HG02870 (cell line): ENCODE results near the gene PCNX1.
"Not testable (repeated sequence)": the region's sequence is repeated elsewhere in the genome, so short reads cannot be mapped to it uniquely, and the experiment has no call there.

Experiments
- ATAC-seq: cut with Tn5 transposase; IDR thresholded peaks from one replicate; pipeline ENCODE4 v1.9.1; 2021; ENCODE audit warnings: mild to moderate bottlenecking, moderate library complexity; ENCODE audit not compliant: unreplicated experiment

PCNX1 gene

DNA sequence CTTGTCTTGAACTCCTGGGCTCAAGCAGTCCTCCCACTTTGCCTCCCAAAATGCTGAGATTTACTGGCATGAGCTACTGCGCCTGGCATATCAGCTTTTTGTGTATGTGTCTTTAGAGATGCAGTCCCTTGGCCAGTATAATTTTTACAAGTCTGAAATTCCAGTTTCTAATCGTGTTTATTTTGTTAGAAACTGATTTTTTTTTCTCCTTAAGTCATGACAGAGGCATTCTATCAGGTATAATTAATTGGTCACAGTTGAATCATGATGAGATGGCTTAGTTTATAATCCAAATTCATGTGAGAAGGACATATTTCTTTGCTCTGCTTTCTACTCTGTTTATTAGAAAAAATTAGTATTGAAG is 98.9 kb downstream of the PCNX1 start:
- ATAC-seq = no peak

GRCh38 chr14:71011479-71011878 is 104.2 kb downstream of the PCNX1 start:
- no peak for ATAC-seq

DNA sequence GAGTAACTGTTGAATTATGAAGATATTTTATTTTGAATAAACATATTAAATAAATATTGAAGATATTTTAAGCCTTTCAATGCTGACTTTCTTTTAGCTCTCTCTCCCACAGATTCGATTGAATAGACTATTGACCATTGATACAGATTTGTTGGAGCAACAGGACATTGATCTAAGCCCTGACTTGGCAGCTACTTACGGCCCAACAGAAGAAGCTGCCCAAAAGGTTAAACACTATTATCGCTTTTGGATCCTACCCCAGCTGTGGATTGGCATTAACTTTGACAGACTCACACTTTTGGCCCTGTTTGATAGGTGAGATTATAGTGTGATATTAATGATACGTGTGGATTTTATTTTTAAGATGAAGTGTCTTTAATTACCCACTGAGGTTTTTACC is 105.6 kb downstream of the PCNX1 start:
- ATAC-seq = no peak

- no peak for ATAC-seq
These were observed 106.4 kb downstream of the PCNX1 start for GRCh38 chr14:71013551-71014192.

DNA sequence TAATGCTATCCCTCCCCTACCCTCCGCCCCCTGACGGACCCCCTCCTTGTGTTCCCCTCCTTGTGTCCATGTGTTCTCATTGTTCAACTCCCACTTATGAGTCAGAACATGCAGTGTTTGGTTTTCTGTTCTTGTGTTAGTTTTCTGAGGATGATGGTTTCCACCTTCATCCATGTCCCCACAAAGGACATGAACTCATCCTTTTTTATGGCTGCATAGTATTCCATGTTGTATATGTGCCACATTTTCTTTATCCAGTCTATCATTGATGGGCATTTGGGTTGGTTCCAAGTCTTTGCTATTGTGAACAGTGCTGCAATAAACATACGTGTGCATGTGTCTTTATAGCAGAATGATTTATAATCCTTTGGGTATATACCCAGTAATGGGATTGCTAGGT is 112.7 kb downstream of the PCNX1 start:
- ATAC-seq = not testable (repeated sequence)

DNA sequence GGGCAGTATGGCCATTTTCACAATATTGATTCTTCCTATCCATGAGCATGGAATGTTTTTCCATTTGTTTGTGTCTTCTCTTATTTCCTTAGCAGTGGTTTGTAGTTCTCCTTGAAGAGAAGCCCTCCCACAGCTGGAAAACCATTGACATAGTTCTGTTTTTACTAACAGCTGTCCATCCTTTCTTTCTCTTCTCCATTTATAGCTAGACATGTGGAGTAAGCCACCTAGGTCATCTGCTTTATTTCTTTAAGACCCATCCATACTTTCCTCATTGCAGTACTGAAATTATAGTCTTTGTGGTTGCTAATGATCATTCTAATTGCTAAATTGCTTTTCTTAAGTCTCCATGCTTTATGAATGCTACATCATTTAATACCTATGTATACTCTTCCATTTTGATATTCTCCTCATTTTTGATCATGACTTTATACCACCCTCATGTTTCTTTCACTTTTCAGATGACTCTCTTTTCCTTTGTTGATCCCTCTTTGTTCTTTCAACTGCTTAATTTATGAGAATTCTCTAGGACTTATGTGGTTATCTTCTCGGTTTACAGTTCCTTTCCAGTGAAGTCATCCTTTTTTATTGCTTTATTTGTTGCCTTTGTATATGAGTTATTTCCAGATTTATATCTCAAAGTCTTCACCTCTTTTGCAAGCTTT is 114.2 kb downstream of the PCNX1 start:
- no peak for ATAC-seq

GRCh38 chr14:71022012-71022869 is 115.0 kb downstream of the PCNX1 start:
- no peak for ATAC-seq

DNA sequence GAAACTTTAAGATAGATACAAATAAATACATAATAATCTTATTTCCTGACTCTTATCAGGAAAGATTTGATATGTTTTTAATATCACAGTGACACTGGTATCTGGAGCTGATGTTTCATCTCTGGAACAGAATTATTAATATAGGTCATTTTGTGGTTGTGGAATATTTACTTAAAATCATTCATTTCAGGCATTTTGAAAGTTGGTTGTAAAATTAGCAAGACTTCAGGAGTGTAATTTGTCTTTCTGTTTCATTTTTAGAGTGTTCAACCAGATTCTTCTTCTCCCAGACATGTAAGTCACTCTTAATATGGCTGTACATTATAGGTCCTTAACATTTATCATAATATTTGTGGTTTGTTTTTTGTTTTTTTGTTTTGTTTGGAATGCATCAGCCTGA is 115.7 kb downstream of the PCNX1 start:
- no peak for ATAC-seq

DNA sequence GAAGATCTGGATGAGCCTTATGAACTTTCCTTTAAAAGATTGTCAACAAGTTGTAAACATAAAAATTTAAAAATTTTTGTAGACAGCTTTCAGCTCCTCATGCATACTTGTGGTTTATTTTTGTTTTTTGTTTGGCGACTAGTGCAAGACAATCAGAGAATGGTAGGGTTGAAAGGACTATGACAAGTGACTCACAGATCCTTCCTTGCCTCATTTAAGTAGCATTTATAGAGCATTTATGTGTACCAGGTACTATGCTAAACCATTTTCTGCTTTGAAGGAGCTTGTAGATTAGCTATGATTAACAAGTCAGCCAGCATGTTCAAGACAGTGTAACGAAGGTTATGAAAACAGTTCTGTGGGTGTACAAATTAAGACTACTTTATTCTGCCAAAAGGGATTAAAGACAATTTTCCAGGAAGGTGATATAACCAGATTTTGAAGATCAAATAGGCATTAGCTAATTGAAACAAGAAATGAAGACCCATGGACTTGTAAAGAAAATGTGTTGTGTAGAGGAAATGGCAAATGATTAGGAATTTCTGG is 122.0 kb downstream of the PCNX1 start:
- ATAC-seq = no peak

GRCh38 chr14:71031000-71031399 is 123.7 kb downstream of the PCNX1 start:
- ATAC-seq = no peak

DNA sequence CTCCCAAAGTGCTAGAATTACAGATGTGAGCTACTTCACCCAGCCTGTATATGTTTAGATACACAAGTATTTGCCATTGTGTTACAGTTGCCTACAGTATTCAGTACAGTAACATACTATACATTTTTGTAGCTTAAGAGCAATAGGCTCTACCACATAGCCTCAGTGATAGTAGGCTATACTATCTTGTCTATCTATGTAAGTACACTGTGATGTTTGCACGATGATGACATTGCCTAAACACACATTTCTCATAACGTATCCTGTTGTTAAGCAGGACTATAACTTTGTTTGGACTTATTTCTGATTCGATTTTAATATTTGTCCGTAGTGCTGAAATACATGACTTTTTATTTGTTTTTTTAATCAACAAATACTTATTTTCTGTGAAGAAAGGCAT is 129.2 kb downstream of the PCNX1 start:
- no peak for ATAC-seq

DNA sequence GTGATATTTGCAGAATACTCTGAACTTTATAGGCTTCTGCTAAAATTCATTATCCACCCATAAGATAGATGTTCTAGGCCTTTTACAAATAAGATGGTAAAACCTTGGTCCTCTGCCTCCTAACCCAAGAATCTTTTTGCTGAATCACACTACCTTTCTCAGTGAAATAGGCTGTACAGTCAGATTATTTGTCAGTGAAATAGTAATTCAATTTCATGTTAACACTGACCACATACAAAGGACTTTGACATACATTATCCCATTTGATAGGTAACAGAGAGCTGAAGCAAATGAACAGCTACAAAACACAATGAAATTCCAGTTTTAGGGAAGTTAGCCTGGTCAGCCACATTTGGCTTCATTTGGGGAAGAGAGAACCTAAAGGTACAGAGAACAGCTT is 141.1 kb downstream of the PCNX1 start:
- no peak for ATAC-seq

GRCh38 chr14:71049435-71050133 is 142.3 kb downstream of the PCNX1 start:
- no peak for ATAC-seq

DNA sequence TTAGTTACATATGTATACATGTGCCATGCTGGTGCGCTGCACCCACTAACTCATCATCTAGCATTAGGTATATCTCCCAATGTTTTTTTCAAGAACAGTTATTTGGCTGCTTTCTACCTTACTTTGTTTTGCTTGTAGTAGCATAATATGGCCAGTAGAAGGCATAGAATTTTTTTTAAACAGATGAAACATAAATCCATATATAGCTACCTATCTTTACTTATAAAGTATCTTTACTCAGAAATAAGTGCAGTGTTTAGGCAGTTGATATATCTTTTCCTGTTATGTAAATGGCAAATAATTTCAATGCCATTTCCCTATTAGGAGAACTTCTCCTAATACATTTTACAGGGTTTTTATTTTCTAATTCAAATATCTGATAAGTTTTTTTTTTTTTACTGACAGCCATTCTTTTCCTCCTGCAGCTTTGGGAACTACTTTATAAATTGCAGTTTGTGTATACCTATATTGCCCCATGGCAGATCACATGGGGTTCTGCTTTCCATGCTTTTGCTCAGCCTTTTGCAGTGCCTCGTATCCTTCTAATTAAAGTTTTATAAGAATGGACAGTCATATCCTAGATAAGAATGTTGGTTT is 143.1 kb downstream of the PCNX1 start:
- ATAC-seq = no peak

- ATAC-seq = no peak
These were observed 147.4 kb downstream of the PCNX1 start for GRCh38 chr14:71054706-71055105.

- ATAC-seq = no peak
These were observed 148.9 kb downstream of the PCNX1 start for GRCh38 chr14:71056168-71056567.

DNA sequence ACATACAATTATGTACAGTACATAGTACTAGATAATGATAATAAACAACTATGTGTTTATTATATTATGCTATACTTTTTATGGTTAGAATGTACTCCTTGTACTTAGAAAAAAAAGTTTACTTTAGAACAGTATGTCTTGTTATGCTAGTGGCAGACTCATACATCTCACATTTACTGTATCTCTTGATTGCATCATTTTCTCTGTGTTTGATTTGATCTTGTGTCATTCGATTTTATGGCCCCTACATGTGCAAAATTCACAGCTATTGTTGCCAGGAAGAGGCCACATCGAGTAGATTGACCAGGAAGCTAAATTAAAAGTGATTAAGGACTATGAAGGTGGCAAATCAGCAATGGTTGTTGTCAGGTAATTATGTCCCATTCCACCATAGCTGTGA is 153.0 kb downstream of the PCNX1 start:
- no peak for ATAC-seq

DNA sequence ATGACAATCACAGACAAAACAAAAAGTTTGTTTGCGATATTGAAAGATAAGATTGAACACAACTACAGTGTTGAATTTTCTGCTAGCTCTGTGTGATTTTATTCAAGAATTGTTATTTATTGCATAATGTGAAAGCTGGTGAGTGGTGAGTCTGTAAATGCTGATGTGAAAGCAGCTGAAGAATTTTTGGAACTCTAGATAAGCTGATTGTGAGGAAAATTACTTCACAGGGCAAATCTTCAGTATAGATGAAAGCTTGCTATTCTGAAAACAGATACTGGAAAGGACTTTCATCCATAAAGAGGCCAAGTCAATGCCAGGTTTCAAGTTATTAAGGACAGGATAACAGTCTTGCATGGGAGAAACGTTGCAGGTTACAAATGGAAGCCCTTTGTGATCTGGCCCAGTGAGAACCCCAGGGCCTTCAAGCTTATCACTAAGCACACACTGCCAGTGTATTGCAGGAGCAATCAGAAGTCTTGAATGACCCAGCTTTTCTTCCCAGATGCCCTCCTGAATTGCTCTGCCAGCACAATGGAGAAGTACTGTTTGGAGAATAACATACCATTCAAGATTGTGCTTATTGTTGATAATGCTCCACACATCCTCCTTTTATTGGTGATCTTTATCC is 153.7 kb downstream of the PCNX1 start:
- ATAC-seq = no peak

- ATAC-seq = no peak
These were observed 154.2 kb downstream of the PCNX1 start for GRCh38 chr14:71061458-71061857.

- no peak for ATAC-seq
These were observed 155.5 kb downstream of the PCNX1 start for GRCh38 chr14:71062581-71063303.
